Stimulated activated CD4-positive, alpha-beta T cell treated with anti-CD3 and anti-CD28 coated beads, TNF-alpha, amount 100 ng/mL, for 24 hours (primary cell): ENCODE results near the gene HINT3.
A peak's percentile ranks its signal among the peaks of the same experiment; 100 is the strongest.
"Not testable (repeated sequence)": the region's sequence is repeated elsewhere in the genome, so short reads cannot be mapped to it uniquely, and the experiment has no call there.

Source experiments
- DNase-seq, 3 experiments: peaks; one replicate each; pipeline ENCODE4 v3.0.0-alpha.2; 2020; ENCODE audit warnings: low read depth in 3 of 3

The HINT3 gene

GRCh38 chr6:125939791-125940190, 16.8 kb upstream of the HINT3 start:
- no peak for DNase-seq

GRCh38 chr6:125940247-125941041, 16.1 kb upstream of the HINT3 start:
- DNase-seq = no peak

DNA sequence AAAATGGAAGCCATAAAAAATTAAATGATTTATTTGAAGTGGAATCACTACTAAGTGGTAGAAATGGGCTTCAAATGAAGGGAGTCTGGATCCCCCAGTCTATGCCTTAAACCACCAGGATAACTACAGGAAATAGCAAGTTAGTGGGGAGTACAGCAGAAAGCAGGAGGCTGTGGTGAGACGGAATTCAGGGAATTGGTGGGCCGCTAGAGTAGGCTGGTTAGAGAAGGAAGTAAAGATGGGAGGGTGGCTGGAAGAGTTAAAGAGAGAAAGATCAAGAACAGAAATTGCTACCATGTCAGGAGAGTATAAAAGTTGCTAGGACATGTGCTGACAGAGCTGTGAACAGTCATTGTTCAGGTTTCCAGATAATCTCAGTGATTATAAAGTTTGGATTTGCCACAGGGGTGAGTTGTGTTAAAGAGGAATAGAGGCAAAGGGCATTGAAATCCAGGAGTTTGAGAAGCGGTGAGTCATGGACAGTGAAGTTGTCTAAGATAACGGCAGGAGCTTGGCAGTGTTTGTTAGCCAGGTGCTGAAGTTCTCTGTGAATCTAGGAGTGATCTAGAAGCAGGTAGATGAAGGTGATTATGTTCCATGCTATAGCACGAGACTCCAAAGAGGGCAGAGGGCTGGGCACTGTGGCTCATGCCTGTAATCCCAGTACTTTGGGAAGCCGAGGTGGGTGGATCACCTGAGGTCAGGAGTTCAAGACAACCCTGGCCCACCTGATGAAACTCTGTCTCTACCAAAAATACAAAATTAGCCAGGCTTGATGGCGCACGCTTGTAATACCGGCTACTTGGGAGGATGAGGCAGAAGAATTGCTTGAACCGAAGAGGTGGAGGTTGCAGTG, 13.7 kb upstream of the HINT3 start:
- DNase-seq = no peak

- DNase-seq = no peak
Measured at GRCh38 chr6:125943528-125944433, 12.8 kb upstream of the HINT3 start.

GRCh38 chr6:125944434-125944816, 12.1 kb upstream of the HINT3 start:
- DNase-seq = no peak

DNA sequence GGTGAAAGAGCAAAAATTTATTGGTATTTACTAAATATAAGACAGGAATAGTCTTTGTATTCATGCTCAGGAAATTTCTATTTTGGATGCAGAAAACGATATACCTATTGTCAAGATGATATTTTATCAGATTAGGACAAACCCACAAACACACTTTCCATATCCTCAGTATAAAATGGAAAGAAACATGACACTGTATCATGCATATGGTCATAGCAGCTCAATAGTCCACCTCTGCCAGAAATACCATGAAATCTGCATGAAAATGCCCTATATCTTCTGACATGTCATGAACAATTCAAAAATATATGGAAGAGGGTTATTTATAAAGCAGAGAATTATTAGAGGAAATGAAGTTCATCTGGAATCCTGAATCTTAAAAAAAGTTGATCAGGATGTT, 11.7 kb upstream of the HINT3 start:
- DNase-seq = no peak

GRCh38 chr6:125945378-125946141, 11.0 kb upstream of the HINT3 start:
- DNase-seq = no peak

DNA sequence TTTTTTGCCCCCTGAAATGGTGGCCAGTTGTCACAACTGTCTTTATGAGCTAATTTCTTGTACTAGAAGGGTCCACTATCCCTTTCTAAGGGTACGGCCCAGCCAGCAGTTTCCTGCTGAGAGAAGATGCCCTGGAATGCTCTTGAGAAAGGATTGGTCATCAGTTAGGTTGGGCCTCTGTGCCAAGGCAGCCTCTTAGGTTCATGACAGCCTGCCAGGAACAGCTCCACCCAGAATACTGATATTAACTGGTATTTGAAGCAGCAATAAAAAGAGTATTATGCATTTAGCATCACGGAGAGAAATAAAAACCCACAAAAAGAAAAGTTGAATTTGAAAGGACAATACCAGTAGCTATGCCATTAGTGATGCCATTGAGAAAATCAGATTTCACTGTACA, 9.0 kb upstream of the HINT3 start:
- no peak for DNase-seq

- no peak for DNase-seq
Measured at GRCh38 chr6:125948455-125948854, 8.1 kb upstream of the HINT3 start.

- no peak for DNase-seq
Measured at GRCh38 chr6:125949069-125949468, 7.5 kb upstream of the HINT3 start.

DNA sequence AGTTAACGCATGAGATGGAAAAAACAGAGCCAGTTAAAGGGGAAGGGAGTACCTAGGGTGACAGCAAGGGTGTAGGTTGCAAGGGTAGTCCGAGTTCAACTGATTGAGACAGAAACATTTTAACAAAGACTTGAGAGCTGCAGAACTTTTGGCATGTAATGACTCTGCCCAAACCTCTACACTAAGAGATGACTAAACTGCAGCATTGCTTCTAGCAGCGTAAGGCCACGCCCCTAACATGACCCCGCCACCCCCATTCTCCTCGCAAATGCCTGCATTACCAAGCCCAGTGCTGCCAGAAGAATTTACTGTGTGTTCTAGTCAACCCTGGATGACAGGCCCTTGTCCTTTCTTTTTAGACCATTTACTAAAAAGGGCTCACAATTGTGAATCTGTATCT, 6.3 kb upstream of the HINT3 start:
- no peak for DNase-seq

- DNase-seq = not testable (repeated sequence)
Measured at GRCh38 chr6:125950716-125951115, 5.9 kb upstream of the HINT3 start.

DNA sequence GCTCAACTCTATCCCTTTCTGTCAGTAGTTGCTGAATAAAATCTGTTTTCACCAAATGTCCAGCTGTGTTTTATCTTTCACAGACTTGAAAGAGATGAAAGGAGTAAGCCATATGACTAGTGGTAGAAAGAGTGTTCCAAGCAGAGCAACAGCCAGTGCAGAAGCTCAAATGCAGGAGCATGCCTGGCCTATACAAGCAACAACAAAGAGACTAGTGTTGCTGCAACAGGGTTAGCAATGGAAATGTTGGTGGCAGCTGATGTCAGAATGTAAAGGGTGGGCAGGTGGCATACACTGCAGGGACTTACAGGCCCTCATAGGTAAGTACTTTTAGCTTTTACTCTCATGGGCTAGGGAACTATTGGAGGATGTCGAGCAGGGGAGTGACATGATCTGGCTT, 5.2 kb upstream of the HINT3 start:
- no peak for DNase-seq

DNA sequence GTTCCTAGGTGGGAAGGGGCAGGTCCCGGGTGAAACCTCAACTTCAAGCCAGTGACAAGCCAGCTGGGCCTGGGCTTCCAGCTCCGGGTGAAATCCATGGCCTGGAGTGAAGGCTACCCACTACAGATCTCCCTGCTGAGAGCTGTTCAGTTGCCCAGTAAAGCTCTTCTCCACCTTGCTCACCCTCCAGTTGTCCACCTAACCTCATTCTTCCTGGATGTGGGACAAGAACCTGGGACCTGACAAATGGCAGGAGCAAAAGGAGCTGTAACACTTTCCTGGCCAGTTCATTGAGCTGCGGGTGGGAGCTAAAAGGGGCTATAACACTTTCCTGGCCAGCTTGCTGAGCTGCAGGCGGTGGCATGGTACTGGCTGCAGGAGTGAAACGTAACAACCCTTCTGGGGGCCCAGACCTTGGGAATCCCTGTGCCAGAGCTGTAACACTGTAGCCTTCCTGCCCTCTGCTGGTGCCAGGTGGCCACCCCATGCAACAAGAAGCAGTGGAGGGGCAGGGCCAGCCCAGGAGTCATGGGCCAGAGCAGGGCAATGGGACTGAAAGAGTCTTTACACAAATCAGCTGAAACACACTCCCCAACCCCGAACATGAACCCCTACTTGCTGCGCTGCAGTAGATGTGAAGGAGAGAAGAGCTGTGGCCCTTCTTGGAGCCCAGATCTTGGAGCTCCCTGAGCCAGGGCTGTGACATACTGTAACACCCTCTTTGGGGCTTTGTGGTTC, 3.6 kb upstream of the HINT3 start:
- DNase-seq = peak in 1 of 3 experiments; percentile 34

DNA sequence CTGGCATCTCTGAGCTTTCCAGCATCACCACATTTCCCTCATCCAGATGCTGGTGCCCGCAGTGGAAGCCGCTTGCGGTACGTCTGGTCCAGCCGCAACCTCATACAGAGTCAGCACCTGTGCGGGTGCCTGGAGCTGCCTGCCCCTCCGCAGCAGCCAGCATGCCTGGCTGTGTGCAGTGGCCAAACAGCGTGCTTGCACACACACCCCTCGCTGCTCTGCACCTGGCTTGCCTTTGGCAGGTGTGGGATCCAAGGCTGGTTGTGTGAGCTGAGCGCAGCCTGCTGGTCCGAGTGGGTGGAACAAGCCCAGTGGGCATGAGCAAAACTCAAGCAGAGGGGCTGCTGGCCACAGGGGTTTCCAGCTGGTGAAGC, 3.1 kb upstream of the HINT3 start:
- no peak for DNase-seq

- DNase-seq = no peak
Measured at GRCh38 chr6:125954735-125955339, 1.7 kb upstream of the HINT3 start.

DNA sequence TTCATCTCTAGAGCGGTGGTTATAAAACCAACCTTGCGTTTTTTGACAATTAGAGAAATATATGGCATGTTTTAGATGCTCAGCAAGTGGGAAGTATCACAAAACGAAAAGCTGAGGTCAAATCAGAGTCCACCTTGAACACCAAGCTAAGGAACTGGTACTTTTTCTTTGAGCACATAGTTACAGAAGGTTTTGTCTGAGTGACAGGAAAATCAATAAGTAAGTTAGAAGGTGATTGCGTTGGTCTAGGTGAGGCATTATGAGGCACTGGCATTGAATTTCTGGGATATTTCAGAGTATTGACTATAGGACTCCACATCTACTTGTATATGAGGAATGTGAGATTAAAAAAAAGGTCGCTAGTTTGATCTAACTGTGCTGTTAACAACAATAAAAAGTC, 597 bp upstream of the HINT3 start:
- no peak for DNase-seq

GRCh38 chr6:125957391-125957693, 772 bp downstream of the HINT3 start:
- no peak for DNase-seq

GRCh38 chr6:125957845-125958244, 1.3 kb downstream of the HINT3 start:
- DNase-seq = no peak

GRCh38 chr6:125959041-125959440, 2.5 kb downstream of the HINT3 start:
- no peak for DNase-seq
